Stimulated activated CD4-positive, alpha-beta T cell treated with anti-CD3 and anti-CD28 coated beads, Interleukin-2, amount 100 ng/mL, for 48 hours (primary cell): Measurements from ENCODE around the gene FIP1L1.
A peak's percentile ranks its signal among the peaks of the same experiment; 100 is the strongest.
"Not testable (repeated sequence)": the region's sequence is repeated elsewhere in the genome, so short reads cannot be mapped to it uniquely, and the experiment has no call there.

Experiments used
- DNase-seq, 2 donors: peaks; one replicate each; pipeline ENCODE4 v3.0.0-alpha.2; 2020

Gene FIP1L1

GRCh38 chr4:53377319-53378170 lies at the start of gene FIP1L1:
Gene FIP1L1 (plus strand): TSS chr4:53377641. CDS start chr4:53377839, 198 bp downstream.
- DNase-seq = peak; percentile 94 to 95

GRCh38 chr4:53334916-53335315 lies 42.5 kb upstream of the FIP1L1 start:
- not testable (repeated sequence) for DNase-seq

GRCh38 chr4:53340145-53340544 lies 37.3 kb upstream of the FIP1L1 start:
- not testable (repeated sequence) for DNase-seq

GRCh38 chr4:53346392-53346791 lies 31.0 kb upstream of the FIP1L1 start:
- DNase-seq = not testable (repeated sequence)

- no peak for DNase-seq
These were observed 30.3 kb upstream of the FIP1L1 start for GRCh38 chr4:53346920-53347852.

GRCh38 chr4:53348046-53348445 lies 29.4 kb upstream of the FIP1L1 start:
- DNase-seq = no peak

GRCh38 chr4:53349091-53349491 lies 28.4 kb upstream of the FIP1L1 start:
- no peak for DNase-seq

GRCh38 chr4:53354012-53354722 lies 23.3 kb upstream of the FIP1L1 start:
- no peak for DNase-seq

GRCh38 chr4:53355930-53356521 lies 21.4 kb upstream of the FIP1L1 start:
- DNase-seq = no peak

GRCh38 chr4:53361451-53361850 lies 16.0 kb upstream of the FIP1L1 start:
- DNase-seq = no peak

GRCh38 chr4:53362093-53362492 lies 15.3 kb upstream of the FIP1L1 start:
- DNase-seq = no peak

- DNase-seq = no peak
These were observed 12.8 kb upstream of the FIP1L1 start for GRCh38 chr4:53364624-53365023.

GRCh38 chr4:53365121-53365485 lies 12.3 kb upstream of the FIP1L1 start:
- DNase-seq = no peak

GRCh38 chr4:53365486-53366300 lies 11.7 kb upstream of the FIP1L1 start, which contains the start of gene SCFD2:
Gene SCFD2 (minus strand): TSS chr4:53366061.
- DNase-seq = peak; percentile 94 to 98

GRCh38 chr4:53366301-53366716 lies 11.1 kb upstream of the FIP1L1 start:
- DNase-seq = no peak

GRCh38 chr4:53367721-53368120 lies 9.7 kb upstream of the FIP1L1 start:
- no peak for DNase-seq

- no peak for DNase-seq
These were observed 6.4 kb upstream of the FIP1L1 start for GRCh38 chr4:53371049-53371448.

GRCh38 chr4:53371843-53372521 lies 5.5 kb upstream of the FIP1L1 start:
- DNase-seq = no peak

- DNase-seq = no peak
These were observed 2.6 kb upstream of the FIP1L1 start for GRCh38 chr4:53374777-53375258.

GRCh38 chr4:53376900-53377299 lies 541 bp upstream of the FIP1L1 start:
- DNase-seq = no peak

- DNase-seq = no peak
These were observed 686 bp downstream of the FIP1L1 start for GRCh38 chr4:53378171-53378482.
